ENCODE results near the gene UXS1. TPM values are rescaled to one million over a fixed set of nuclear protein-coding genes. Genes with fewer than 3 reads are reported as not detected.
"Not testable (repeated sequence)": the region's sequence is repeated elsewhere in the genome, so short reads cannot be mapped to it uniquely, and the experiment has no call there.

UXS1 gene
- total and polyA plus RNA-seq, 2 donors from 2014 or later, result 56.6 to 74.4 TPM

- H3K9me3 ChIP-seq (ENCODE audit: control insufficient read depth in 2 of 3, insufficient read depth in 1 of 3, low read length in 3 of 3), result no peaks in the 10 kb centered on the region
- H3K4me3 ChIP-seq (ENCODE audit: low read length in 3 of 3), result no peak overlapping the region
- FAIRE-seq (no peak), DNase-seq (no peak)
- H3K9ac ChIP-seq (ENCODE audit: low read length in 3 of 3), result no peak overlapping the region
- no peaks in the 10 kb centered on the region for H3K36me3 ChIP-seq (ENCODE audit: control insufficient read depth in 2 of 3, insufficient read depth in 3 of 3, low read length in 3 of 3)
- H3K27ac ChIP-seq (ENCODE audit: low read depth in 2 of 2, low read length in 2 of 2), result no peak overlapping the region
- no peaks in the 10 kb centered on the region for H3K27me3 ChIP-seq (ENCODE audit: control insufficient read depth, insufficient read depth, low read length)
- no peaks in the 10 kb centered on the region for H3K4me1 ChIP-seq (ENCODE audit: control insufficient read depth in 2 of 3, insufficient read depth in 2 of 3, low read depth in 1 of 3, low read length in 3 of 3)
- TF ChIP-seq CTCF (IDR thresholded peaks at IDR 0.05; ENCODE audit: borderline replicate concordance, extremely low read depth, insufficient read depth), result no peak
- intact Hi-C loops (cut with DNase I), result no loop called here
Measured at GRCh38 chr2:106219813-106220212, 25.7 kb upstream of the UXS1 start.

- FAIRE-seq; H3K27me3 ChIP-seq (ENCODE audit: control insufficient read depth, insufficient read depth, low read length); H3K4me1 ChIP-seq (ENCODE audit: control insufficient read depth in 2 of 3, insufficient read depth in 2 of 3, low read depth in 1 of 3, low read length in 3 of 3); H3K9me3 ChIP-seq (ENCODE audit: control insufficient read depth in 2 of 3, insufficient read depth in 1 of 3, low read length in 3 of 3); H3K27ac ChIP-seq (ENCODE audit: low read depth in 2 of 2, low read length in 2 of 2); H3K9ac ChIP-seq (ENCODE audit: low read length in 3 of 3); DNase-seq; H3K36me3 ChIP-seq (ENCODE audit: control insufficient read depth in 2 of 3, insufficient read depth in 3 of 3, low read length in 3 of 3); intact Hi-C loops (cut with DNase I); H3K4me3 ChIP-seq (ENCODE audit: low read length in 3 of 3): not testable (repeated sequence)
Measured at GRCh38 chr2:106219157-106219556, 25.1 kb upstream of the UXS1 start.

- Histone ChIP-seq H3K36me3 (ENCODE audit: control insufficient read depth in 2 of 3, insufficient read depth in 3 of 3, low read length in 3 of 3) (no peaks in the 10 kb centered on the region), H3K9ac (ENCODE audit: low read length in 3 of 3) (no peak overlapping the region), H3K27me3 (ENCODE audit: control insufficient read depth, insufficient read depth, low read length) (no peaks in the 10 kb centered on the region), H3K9me3 (ENCODE audit: control insufficient read depth in 2 of 3, insufficient read depth in 1 of 3, low read length in 3 of 3) (no peaks in the 10 kb centered on the region), H3K27ac (ENCODE audit: low read depth in 2 of 2, low read length in 2 of 2) (no peak overlapping the region), H3K4me1 (ENCODE audit: control insufficient read depth in 2 of 3, insufficient read depth in 2 of 3, low read depth in 1 of 3, low read length in 3 of 3) (no peaks in the 10 kb centered on the region), H3K4me3 (ENCODE audit: low read length in 3 of 3) (no peak overlapping the region)
- intact Hi-C loops (cut with DNase I), result no loop called here
- DNase-seq (no peak), FAIRE-seq (no peak)
- TF ChIP-seq CTCF (IDR thresholded peaks at IDR 0.05; ENCODE audit: borderline replicate concordance, extremely low read depth, insufficient read depth), result no peak
Measured at GRCh38 chr2:106208874-106209273, 14.8 kb upstream of the UXS1 start.

GRCh38 chr2:106208399-106208798 is 14.3 kb upstream of the UXS1 start:
- no peak for TF ChIP-seq CTCF (IDR thresholded peaks at IDR 0.05; ENCODE audit: borderline replicate concordance, extremely low read depth, insufficient read depth)
- no peaks in the 10 kb centered on the region for H3K36me3 ChIP-seq (ENCODE audit: control insufficient read depth in 2 of 3, insufficient read depth in 3 of 3, low read length in 3 of 3)
- no peak for DNase-seq
- H3K27me3 ChIP-seq (ENCODE audit: control insufficient read depth, insufficient read depth, low read length), result no peaks in the 10 kb centered on the region
- H3K4me1 ChIP-seq (ENCODE audit: control insufficient read depth in 2 of 3, insufficient read depth in 2 of 3, low read depth in 1 of 3, low read length in 3 of 3), result no peaks in the 10 kb centered on the region
- intact Hi-C loops (cut with DNase I), result no loop called here
- no peaks in the 10 kb centered on the region for H3K9me3 ChIP-seq (ENCODE audit: control insufficient read depth in 2 of 3, insufficient read depth in 1 of 3, low read length in 3 of 3)
- H3K27ac ChIP-seq (ENCODE audit: low read depth in 2 of 2, low read length in 2 of 2), result no peak overlapping the region
- H3K4me3 ChIP-seq (ENCODE audit: low read length in 3 of 3), result no peak overlapping the region
- no peak for FAIRE-seq
- no peak overlapping the region for H3K9ac ChIP-seq (ENCODE audit: low read length in 3 of 3)
